Neural cell (in vitro differentiated cells): Measurements from ENCODE around the gene PGC.

Experiments
- EZH2 ChIP-seq: fragments of 200-600, 300-800 bp; shearing (Covaris generic), sonication (generic); IDR thresholded peaks from 2 replicates; pipeline ENCODE4 v1.6.1; 2014; ENCODE audit warnings: antibody characterized with exemption, low read length, borderline replicate concordance, mild to moderate bottlenecking; ENCODE audit not compliant: insufficient read depth, poor library complexity, severe bottlenecking
- POLR2AphosphoS5 ChIP-seq: IDR thresholded peaks from 2 replicates; pipeline ENCODE4 v1.6.1; 2012
- TF ChIP-seq, protein P1 (sequence below): IDR thresholded peaks from 2 replicates; pipeline ENCODE4 v1.6.1; 2012; ENCODE audit warnings: borderline replicate concordance
- TF ChIP-seq, protein P2 (sequence below): fragments of 450-650 bp; IDR thresholded peaks from 2 replicates; pipeline ENCODE4 v1.5.1; 2014; ENCODE audit warnings: antibody characterized with exemption, mild to moderate bottlenecking, moderate library complexity; ENCODE audit not compliant: poor library complexity, severe bottlenecking

- TF ChIP-seq, protein P1, sequence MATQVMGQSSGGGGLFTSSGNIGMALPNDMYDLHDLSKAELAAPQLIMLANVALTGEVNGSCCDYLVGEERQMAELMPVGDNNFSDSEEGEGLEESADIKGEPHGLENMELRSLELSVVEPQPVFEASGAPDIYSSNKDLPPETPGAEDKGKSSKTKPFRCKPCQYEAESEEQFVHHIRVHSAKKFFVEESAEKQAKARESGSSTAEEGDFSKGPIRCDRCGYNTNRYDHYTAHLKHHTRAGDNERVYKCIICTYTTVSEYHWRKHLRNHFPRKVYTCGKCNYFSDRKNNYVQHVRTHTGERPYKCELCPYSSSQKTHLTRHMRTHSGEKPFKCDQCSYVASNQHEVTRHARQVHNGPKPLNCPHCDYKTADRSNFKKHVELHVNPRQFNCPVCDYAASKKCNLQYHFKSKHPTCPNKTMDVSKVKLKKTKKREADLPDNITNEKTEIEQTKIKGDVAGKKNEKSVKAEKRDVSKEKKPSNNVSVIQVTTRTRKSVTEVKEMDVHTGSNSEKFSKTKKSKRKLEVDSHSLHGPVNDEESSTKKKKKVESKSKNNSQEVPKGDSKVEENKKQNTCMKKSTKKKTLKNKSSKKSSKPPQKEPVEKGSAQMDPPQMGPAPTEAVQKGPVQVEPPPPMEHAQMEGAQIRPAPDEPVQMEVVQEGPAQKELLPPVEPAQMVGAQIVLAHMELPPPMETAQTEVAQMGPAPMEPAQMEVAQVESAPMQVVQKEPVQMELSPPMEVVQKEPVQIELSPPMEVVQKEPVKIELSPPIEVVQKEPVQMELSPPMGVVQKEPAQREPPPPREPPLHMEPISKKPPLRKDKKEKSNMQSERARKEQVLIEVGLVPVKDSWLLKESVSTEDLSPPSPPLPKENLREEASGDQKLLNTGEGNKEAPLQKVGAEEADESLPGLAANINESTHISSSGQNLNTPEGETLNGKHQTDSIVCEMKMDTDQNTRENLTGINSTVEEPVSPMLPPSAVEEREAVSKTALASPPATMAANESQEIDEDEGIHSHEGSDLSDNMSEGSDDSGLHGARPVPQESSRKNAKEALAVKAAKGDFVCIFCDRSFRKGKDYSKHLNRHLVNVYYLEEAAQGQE: no peak
- TF ChIP-seq, protein P2, sequence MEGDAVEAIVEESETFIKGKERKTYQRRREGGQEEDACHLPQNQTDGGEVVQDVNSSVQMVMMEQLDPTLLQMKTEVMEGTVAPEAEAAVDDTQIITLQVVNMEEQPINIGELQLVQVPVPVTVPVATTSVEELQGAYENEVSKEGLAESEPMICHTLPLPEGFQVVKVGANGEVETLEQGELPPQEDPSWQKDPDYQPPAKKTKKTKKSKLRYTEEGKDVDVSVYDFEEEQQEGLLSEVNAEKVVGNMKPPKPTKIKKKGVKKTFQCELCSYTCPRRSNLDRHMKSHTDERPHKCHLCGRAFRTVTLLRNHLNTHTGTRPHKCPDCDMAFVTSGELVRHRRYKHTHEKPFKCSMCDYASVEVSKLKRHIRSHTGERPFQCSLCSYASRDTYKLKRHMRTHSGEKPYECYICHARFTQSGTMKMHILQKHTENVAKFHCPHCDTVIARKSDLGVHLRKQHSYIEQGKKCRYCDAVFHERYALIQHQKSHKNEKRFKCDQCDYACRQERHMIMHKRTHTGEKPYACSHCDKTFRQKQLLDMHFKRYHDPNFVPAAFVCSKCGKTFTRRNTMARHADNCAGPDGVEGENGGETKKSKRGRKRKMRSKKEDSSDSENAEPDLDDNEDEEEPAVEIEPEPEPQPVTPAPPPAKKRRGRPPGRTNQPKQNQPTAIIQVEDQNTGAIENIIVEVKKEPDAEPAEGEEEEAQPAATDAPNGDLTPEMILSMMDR: no peak
- TF ChIP-seq EZH2 (no peak), POLR2AphosphoS5 (no peak)
Observed at GRCh38 chr6:41750374-41750773, 3.2 kb upstream of the PGC start.
